Astrocyte of the spinal cord (primary cell): ENCODE measurements around the gene ATP6V1G2.

ENCODE experiments used
- DNase-seq: peaks from one replicate; pipeline ENCODE4 v3.0.0; 2011; ENCODE audit warnings: low read depth, low spot score
- H3K4me3 ChIP-seq: 2 replicates; pipeline ENCODE4 v1.5.1; 2011; ENCODE audit warnings: low read depth, mild to moderate bottlenecking, low read length, moderate library complexity
- CTCF ChIP-seq: IDR thresholded peaks from 2 replicates; pipeline ENCODE4 v1.5.1; 2012; ENCODE audit warnings: low read depth, mild to moderate bottlenecking, low read length, inconsistent platforms
- in situ Hi-C: cut with HindIII; loops from 2 replicates; pipeline ENCODE4 v1.10.0; 2017; ENCODE audit warnings: low sequenced_read_pairs

The ATP6V1G2 gene

GRCh38 chr6:31575952-31576685 lies 29.7 kb upstream of the ATP6V1G2 start:
- in situ Hi-C loops: no loop called here
- no peak for DNase-seq
- no peak for TF ChIP-seq CTCF
- H3K4me3 ChIP-seq: no peak overlapping the region

GRCh38 chr6:31575335-31575901 lies 29.0 kb upstream of the ATP6V1G2 start, which contains the start of gene TNF:
TNF (plus strand) TSS chr6:31575565; CDS start chr6:31575742, 177 bp downstream.
- TF ChIP-seq CTCF: no peak
- DNase-seq: no peak
- H3K4me3 ChIP-seq: no peak within 1 kb of the TSS
- in situ Hi-C loops: no loop called here

GRCh38 chr6:31574106-31575061 lies 28.0 kb upstream of the ATP6V1G2 start:
- in situ Hi-C loops: no loop called here
- H3K4me3 ChIP-seq: no peak overlapping the region
- TF ChIP-seq CTCF: no peak
- DNase-seq: no peak

- no peak overlapping the region for H3K4me3 ChIP-seq
- in situ Hi-C loops: no loop called here
- DNase-seq: no peak
- no peak for TF ChIP-seq CTCF
Measured at GRCh38 chr6:31573239-31574105, 27.1 kb upstream of the ATP6V1G2 start.

GRCh38 chr6:31572041-31572911 lies 25.9 kb upstream of the ATP6V1G2 start, which contains the start of gene LTA:
LTA (plus strand) TSS chr6:31572289; CDS start chr6:31572743, 454 bp downstream.
- no peak for TF ChIP-seq CTCF
- no peak for DNase-seq
- in situ Hi-C loops: no loop called here
- H3K4me3 ChIP-seq: no peak within 1 kb of the TSS
